ENCODE measurements around the gene NTN5. TPM values are rescaled to one million over a fixed set of nuclear protein-coding genes. Genes with fewer than 3 reads are reported as not detected.

The NTN5 gene
- total RNA-seq, result not detected in 2 replicates

DNA sequence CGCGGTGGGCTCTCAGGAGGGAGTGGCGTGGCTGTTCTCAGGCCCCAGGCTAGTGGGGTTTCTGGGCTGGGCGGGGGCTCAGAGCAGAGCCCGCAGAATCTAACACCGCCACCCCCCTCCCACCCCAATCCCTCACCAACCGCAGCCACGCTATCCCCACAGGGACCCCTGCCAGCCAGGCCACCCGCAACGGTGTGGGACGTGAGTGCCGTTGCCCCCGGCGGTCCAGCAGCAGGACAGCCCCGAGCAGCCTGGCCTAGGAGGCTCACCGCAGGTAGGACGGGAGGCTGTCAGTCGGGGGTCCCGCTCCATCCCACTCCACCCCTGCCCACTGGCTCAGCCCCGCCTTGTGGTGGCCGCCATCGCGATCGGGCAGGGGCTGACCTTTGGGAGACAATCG, at the start of gene NTN5:
Gene NTN5, minus strand, starts transcription at position 24 of the 400 bp plus-strand sequence. CDS start 2,031 bp downstream, outside the sequence.

GRCh38 chr19:48719263-48720171, 46.7 kb upstream of the NTN5 start, which contains the start of gene MAMSTR:
Gene MAMSTR, minus strand, starts transcription at chr19:48719725. Its CDS starts 694 bp downstream, at chr19:48719031.

DNA sequence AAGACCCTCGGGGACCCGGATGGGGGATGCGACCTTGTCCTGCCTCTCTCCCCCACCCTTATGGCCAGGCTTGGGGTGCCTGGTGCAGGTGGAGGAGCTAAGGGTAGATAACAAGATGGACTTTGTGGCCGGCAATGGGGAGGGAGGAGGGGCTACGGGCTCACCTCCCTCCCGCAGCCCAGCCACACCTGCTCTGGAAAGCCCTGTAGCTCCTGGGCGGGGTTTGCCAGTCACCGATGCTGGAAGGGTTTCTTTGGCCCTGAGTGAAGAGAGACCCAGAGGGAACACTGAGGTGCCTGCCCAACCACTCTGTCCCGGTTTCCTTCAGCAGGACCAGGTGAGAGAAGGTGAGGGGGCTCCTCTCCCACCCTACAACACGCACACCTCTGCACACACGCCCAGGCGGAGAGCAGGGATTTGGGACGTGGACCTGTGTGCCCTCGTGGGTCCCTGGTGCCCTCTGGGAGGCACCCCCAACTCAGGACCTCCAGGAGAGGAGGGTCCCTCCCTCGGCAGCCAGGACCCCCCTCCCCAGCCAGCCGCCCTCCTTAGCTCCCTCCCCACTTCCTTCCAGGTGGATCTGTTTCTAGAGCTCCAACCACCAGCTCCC, 23.0 kb upstream of the NTN5 start, which contains the start of gene FUT2:
Gene FUT2, plus strand, starts transcription at position 229 of the 610 bp plus-strand sequence. CDS start 6,986 bp downstream, outside the sequence.

GRCh38 chr19:48646001-48646721, 26.7 kb downstream of the NTN5 start, which contains the start of gene CA11:
Gene CA11, minus strand, starts transcription at chr19:48646187. Its CDS starts 555 bp downstream, at chr19:48645632.

DNA sequence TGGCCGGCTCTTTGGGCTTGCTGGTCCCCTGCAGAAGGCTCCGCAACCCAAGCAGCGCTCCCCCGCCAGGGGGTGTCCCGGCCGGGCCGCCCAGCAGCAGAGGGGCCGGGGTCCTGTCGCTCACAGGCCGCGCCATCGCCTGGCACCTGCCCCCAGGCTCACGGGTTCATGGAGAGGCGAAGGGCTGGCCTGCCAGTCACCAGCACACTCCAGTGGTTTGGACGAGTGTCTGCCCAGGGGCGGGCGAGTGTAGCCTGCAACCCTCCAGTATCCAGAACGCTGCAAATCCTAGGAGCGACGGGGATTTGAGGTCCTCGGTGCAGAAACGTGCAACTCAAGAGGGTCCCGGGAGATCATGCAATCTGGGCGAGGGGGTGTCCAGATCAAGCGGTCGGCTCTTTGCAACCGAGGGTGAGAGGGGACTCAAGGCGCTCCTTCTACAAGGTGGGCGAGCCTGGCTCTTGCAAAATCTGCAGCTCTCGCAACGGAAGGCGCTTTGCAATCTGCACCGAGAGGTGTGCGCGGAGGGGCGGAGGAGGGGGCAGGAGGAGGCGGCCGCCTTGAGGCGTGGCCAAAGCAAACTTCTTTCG, 35.9 kb downstream of the NTN5 start, which contains the start of gene DBP:
Gene DBP, minus strand, starts transcription at position 521 of the 590 bp plus-strand sequence. Its CDS starts 385 bp downstream, at position 136.

DNA sequence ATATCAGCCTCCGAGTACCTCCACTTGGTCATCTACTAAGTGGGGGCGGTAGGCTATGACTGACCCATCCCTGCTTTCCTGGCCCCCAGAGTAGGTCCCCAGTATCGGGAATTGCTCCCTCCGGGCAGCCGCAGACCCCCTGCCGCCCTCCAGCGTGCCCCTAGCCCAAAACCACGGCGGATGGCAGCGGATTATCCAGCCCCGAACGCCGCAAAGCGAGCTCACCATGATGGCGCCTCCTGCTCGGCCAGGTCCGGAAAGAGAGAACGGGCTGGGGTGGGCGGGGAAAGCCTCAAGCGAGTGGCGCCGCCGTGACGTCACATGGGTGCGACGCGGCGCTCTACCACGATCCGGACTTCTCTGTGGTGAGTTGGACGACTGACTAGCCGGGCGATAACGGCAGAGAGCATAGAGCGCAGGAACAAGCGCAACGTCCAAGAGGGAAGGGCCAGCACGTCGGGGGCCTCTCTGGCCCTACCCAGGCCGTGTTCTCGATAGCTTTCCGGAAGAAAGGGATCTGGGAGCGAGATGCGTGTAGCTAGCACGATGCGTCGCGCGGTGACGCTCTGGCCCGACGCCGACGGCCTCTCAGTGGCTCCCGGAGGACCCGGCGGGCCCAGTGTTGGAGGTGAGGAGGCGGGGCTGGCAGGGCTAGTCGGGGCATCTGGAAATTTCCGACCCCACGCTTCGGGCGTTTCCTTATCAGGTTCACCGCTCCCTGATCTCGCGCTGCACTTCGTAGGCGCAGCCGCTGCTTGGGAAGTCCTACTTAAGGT, 53.7 kb downstream of the NTN5 start, which contains the start of the genes RPL18 and SPHK2:
Gene RPL18, minus strand, starts transcription at position 263 of the 776 bp plus-strand sequence. Its CDS starts 35 bp downstream, at position 228.
Gene SPHK2, plus strand, starts transcription at position 591 of the 776 bp plus-strand sequence. CDS start 1,009 bp downstream, outside the sequence.

DNA sequence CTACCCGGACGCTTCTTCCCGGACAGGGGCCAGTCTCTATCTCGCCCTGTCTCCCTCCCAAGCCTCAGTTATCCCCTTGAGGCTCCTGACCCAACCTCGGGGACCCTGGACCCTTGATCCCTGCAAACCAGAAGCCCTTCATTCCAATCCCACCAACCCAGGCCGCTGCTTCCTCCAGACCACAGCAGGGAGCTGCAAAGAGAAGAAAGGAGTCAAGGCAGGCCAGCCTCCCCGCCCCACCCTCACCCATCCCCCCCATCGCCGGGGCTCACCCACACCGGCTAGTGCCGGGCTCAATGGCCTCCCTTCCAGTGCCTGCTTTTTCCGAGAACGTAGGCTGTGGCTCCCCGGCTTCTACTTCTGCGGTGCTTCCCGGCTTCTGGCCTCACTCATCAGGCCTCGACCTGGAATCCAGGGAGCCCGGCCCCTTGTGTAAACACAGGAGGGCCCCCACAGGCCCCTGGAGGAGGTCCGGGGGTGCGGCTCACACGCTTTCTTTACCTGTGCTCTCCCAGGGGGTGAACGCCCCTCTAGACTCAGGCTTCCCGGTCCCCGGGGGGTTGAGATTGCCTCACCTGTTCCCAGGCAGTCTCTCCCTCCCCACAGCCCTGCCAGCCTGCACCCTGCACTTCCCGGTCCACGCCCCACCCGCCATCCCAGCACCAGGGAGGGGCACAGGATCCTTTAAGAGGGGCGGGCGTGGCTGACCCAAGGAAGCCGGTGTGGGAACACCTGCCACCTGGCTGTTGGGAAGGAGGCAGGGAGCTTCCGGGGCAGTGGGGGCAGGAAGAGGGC, 58.2 kb downstream of the NTN5 start, which contains the start of gene FAM83E:
Gene FAM83E, minus strand, starts transcription at position 641 of the 795 bp plus-strand sequence. CDS start 1,704 bp downstream, outside the sequence.

Other genes with a start within 250 kb of the NTN5 start
- gene GRWD1, start 227.0 kb downstream of the NTN5 start, total RNA-seq, result 28.5 and 40.9 TPM in 2 replicates
- 0.33 and 0.37 TPM in 2 replicates for gene KCNJ14, start 217.4 kb downstream of the NTN5 start, total RNA-seq
- gene CYTH2, start 203.6 kb downstream of the NTN5 start, total RNA-seq, result 49.9 and 52.8 TPM in 2 replicates
- gene LMTK3, start 161.2 kb downstream of the NTN5 start, total RNA-seq, result under 0.01 and 0.37 TPM in 2 replicates
- not detected in 2 replicates for gene SULT2B1, start 120.8 kb downstream of the NTN5 start, total RNA-seq
- gene SPACA4, start 66.3 kb downstream of the NTN5 start, total RNA-seq, result not detected in 2 replicates
- 0.25 and 0.77 TPM in 2 replicates for gene FAM83E, start 57.9 kb downstream of the NTN5 start, total RNA-seq
- gene RPL18, start 53.8 kb downstream of the NTN5 start, total RNA-seq, result 1,690 and 1,891 TPM in 2 replicates
- gene SPHK2, start 53.5 kb downstream of the NTN5 start, total RNA-seq, result 7.4 and 8.4 TPM in 2 replicates
- gene DBP, start 35.6 kb downstream of the NTN5 start, total RNA-seq, result 3.9 and 7.6 TPM in 2 replicates
- gene CA11, start 26.8 kb downstream of the NTN5 start, total RNA-seq, result 0.77 and 2.1 TPM in 2 replicates
- 0.11 TPM in 1 of 2 replicates, not detected in the other for gene FUT2, start 23.0 kb upstream of the NTN5 start, total RNA-seq
- gene MAMSTR, start 46.7 kb upstream of the NTN5 start, total RNA-seq, result 1.1 and 1.2 TPM in 2 replicates
- gene RASIP1, start 67.6 kb upstream of the NTN5 start, total RNA-seq, result 0.44 and 0.87 TPM in 2 replicates
- gene IZUMO1, start 73.9 kb upstream of the NTN5 start, total RNA-seq, result not detected in 2 replicates
- gene FUT1, start 79.6 kb upstream of the NTN5 start, total RNA-seq, result 0.33 and 1.1 TPM in 2 replicates
- gene FGF21, start 82.5 kb upstream of the NTN5 start, total RNA-seq, result not detected in 2 replicates
- gene BCAT2, start 138.0 kb upstream of the NTN5 start, total RNA-seq, result 27.8 and 36.2 TPM in 2 replicates
- gene HSD17B14, start 163.5 kb upstream of the NTN5 start, total RNA-seq, result 6.0 and 16.1 TPM in 2 replicates
- 12.0 and 15.5 TPM in 2 replicates for gene PLEKHA4, start 195.6 kb upstream of the NTN5 start, total RNA-seq
- 124 and 144 TPM in 2 replicates for gene PPP1R15A, start 199.4 kb upstream of the NTN5 start, total RNA-seq
- 0.37 TPM in 1 of 2 replicates, not detected in the other for gene TULP2, start 225.7 kb upstream of the NTN5 start, total RNA-seq
- gene NUCB1, start 227.3 kb upstream of the NTN5 start, total RNA-seq, result 69.9 and 197 TPM in 2 replicates